ENCODE data around the gene ANKK1. TPM values are rescaled to one million over a fixed set of nuclear protein-coding genes. Genes with fewer than 3 reads are reported as not detected.

ANKK1 gene
- total and polyA plus RNA-seq, 10 of the 15 experiments (the other 5 are each of a cell fraction or from before 2014, with no cell fraction given): not detected

DNA sequence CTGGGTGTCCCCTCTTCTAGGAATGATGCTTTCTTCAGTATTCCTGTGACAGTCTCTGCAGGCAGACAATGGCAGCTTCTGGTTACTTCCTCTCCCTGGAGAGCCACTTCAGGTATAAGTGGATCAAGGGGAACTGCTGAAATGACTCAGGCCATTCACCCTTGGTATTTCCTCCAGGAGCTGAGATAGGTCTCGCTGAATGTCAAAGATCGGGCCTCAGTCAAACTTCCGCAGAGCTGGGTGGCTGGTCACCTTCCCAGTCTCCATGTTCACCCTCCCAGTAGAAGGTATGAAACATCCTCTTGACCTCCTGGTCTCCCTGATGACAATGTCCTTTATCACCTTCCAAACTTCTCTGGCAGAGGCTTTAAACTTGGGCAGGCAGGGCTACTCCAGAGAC is 1.8 kb upstream of the ANKK1 start (continued):
- TF ChIP-seq PRDM15 (CRISPR knock-in tag; IDR thresholded peaks at IDR 0.05) (no peak), BRCA1 (IDR thresholded peaks at IDR 0.05; ENCODE audit: low read depth, low read length) (no peak)

DNA sequence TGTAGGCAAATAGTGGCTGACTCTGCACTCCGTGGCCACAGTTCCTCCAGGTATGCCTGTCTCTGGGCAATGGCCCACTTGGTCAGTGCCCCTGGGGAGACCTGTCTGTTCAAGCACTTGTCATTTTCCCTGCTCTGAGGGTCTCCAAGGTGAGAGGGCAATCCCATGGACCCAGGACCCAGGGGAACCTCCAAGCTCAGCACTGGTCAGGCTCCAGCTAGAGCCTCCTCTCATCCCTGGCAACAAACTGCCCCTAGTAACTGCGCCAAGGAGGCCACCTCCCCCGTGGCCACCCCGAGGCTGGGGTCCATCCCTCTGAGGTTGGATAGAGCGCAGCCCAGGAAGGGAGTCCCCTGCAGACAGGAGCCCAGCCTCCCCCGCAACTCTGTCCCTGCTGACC is 713 bp upstream of the ANKK1 start:
- DNase-seq (ENCODE audit: low read depth, low spot score) (no peak), ATAC-seq (no peak), FAIRE-seq (no peak)
- H3K4me1 ChIP-seq (ENCODE audit: control insufficient read depth, insufficient read depth, low read length): no peaks in the 10 kb centered on the region
- H3K9ac ChIP-seq (ENCODE audit: control insufficient read depth, insufficient read depth, low read length): no peak overlapping the region
- 31% methylated on average over 6 of the region's 6 CpGs for WGBS (ENCODE audit: insufficient coverage, insufficient replicate concordance, low lambda C conversion rate, missing lambda C conversion rate)
- H3K9me3 ChIP-seq (replicated peaks; ENCODE audit: control insufficient read depth, insufficient read depth, low read length): no peaks in the 10 kb centered on the region
- H3K27ac ChIP-seq (ENCODE audit: control insufficient read depth, insufficient read depth): no peak overlapping the region
- CTCF ChIA-PET: no interaction called here
- RAD21 ChIA-PET (ENCODE audit: unreplicated experiment): no interaction called here
- H3K4me2 ChIP-seq (ENCODE audit: control insufficient read depth, insufficient read depth): no peak overlapping the region
- no peaks in the 10 kb centered on the region for H4K20me1 ChIP-seq (ENCODE audit: control insufficient read depth, insufficient read depth)
- H3K27me3 ChIP-seq (replicated peaks in 1 of 2; ENCODE audit: control insufficient read depth in 2 of 2, insufficient read depth in 2 of 2, low read length in 1 of 2): peaks cover 1 to 4% of the 10 kb centered on the region in 2 experiments
- no peaks in the 10 kb centered on the region for H3K79me2 ChIP-seq (ENCODE audit: control insufficient read depth, insufficient read depth, low read length)
- H2AFZ ChIP-seq (ENCODE audit: control insufficient read depth, low read depth, low read length): no peak overlapping the region
- H3K36me3 ChIP-seq (ENCODE audit: control insufficient read depth in 2 of 2, insufficient read depth in 2 of 2, low read length in 1 of 2): no peaks in the 10 kb centered on the region
- BruUV-seq (replicated peaks): no TSS peak
- no peak overlapping the region for H3K4me3 ChIP-seq
- SMC1A ChIA-PET (ENCODE audit: uncharacterized antibody, unreplicated experiment): no interaction called here
- in situ Hi-C loops (cut with MboI) (no loop called here), intact Hi-C loops (cut with micrococcal nuclease; ENCODE audit: unreplicated experiment) (no loop called here)
- TF ChIP-seq, protein P1, sequence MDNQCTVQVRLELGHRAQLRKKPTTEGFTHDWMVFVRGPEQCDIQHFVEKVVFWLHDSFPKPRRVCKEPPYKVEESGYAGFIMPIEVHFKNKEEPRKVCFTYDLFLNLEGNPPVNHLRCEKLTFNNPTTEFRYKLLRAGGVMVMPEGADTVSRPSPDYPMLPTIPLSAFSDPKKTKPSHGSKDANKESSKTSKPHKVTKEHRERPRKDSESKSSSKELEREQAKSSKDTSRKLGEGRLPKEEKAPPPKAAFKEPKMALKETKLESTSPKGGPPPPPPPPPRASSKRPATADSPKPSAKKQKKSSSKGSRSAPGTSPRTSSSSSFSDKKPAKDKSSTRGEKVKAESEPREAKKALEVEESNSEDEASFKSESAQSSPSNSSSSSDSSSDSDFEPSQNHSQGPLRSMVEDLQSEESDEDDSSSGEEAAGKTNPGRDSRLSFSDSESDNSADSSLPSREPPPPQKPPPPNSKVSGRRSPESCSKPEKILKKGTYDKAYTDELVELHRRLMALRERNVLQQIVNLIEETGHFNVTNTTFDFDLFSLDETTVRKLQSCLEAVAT (IDR thresholded peaks at IDR 0.05): no peak
- TF ChIP-seq RCOR1 (conservative IDR thresholded peaks at IDR 0.05; ENCODE audit: low read depth, low read length): no peak
- TF ChIP-seq TCF12 (IDR thresholded peaks at IDR 0.05; ENCODE audit: low read depth, low read length): no peak
- no peak for TF ChIP-seq HDAC2 (IDR thresholded peaks at IDR 0.05)
- TF ChIP-seq, protein P2, sequence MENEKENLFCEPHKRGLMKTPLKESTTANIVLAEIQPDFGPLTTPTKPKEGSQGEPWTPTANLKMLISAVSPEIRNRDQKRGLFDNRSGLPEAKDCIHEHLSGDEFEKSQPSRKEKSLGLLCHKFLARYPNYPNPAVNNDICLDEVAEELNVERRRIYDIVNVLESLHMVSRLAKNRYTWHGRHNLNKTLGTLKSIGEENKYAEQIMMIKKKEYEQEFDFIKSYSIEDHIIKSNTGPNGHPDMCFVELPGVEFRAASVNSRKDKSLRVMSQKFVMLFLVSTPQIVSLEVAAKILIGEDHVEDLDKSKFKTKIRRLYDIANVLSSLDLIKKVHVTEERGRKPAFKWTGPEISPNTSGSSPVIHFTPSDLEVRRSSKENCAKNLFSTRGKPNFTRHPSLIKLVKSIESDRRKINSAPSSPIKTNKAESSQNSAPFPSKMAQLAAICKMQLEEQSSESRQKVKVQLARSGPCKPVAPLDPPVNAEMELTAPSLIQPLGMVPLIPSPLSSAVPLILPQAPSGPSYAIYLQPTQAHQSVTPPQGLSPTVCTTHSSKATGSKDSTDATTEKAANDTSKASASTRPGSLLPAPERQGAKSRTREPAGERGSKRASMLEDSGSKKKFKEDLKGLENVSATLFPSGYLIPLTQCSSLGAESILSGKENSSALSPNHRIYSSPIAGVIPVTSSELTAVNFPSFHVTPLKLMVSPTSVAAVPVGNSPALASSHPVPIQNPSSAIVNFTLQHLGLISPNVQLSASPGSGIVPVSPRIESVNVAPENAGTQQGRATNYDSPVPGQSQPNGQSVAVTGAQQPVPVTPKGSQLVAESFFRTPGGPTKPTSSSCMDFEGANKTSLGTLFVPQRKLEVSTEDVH (IDR thresholded peaks at IDR 0.05; ENCODE audit: low read depth, partially characterized antibody): no peak
- TF ChIP-seq, protein P3, sequence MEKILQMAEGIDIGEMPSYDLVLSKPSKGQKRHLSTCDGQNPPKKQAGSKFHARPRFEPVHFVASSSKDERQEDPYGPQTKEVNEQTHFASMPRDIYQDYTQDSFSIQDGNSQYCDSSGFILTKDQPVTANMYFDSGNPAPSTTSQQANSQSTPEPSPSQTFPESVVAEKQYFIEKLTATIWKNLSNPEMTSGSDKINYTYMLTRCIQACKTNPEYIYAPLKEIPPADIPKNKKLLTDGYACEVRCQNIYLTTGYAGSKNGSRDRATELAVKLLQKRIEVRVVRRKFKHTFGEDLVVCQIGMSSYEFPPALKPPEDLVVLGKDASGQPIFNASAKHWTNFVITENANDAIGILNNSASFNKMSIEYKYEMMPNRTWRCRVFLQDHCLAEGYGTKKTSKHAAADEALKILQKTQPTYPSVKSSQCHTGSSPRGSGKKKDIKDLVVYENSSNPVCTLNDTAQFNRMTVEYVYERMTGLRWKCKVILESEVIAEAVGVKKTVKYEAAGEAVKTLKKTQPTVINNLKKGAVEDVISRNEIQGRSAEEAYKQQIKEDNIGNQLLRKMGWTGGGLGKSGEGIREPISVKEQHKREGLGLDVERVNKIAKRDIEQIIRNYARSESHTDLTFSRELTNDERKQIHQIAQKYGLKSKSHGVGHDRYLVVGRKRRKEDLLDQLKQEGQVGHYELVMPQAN (conservative IDR thresholded peaks at IDR 0.05): no peak
- TF ChIP-seq ZNF274 (IDR thresholded peaks at IDR 0.05; ENCODE audit: insufficient read depth, insufficient read length): no peak
- TF ChIP-seq, protein P4, sequence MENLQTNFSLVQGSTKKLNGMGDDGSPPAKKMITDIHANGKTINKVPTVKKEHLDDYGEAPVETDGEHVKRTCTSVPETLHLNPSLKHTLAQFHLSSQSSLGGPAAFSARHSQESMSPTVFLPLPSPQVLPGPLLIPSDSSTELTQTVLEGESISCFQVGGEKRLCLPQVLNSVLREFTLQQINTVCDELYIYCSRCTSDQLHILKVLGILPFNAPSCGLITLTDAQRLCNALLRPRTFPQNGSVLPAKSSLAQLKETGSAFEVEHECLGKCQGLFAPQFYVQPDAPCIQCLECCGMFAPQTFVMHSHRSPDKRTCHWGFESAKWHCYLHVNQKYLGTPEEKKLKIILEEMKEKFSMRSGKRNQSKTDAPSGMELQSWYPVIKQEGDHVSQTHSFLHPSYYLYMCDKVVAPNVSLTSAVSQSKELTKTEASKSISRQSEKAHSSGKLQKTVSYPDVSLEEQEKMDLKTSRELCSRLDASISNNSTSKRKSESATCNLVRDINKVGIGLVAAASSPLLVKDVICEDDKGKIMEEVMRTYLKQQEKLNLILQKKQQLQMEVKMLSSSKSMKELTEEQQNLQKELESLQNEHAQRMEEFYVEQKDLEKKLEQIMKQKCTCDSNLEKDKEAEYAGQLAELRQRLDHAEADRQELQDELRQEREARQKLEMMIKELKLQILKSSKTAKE (IDR thresholded peaks at IDR 0.05; ENCODE audit: low read depth, poor library complexity, severe bottlenecking): no peak
- POLR2A ChIA-PET: no interaction called here

All from GM12878 (cell line).